IMR-90 (cell line): Measurements from ENCODE around the gene ZNF280B. TPM values are rescaled to one million over a fixed set of nuclear protein-coding genes. Genes with fewer than 3 reads are reported as not detected.

ENCODE experiments used
- ATAC-seq: fragments of 200-7000 bp; cut with Tn5 transposase; 2 replicates; pipeline ENCODE4 v1.9.1; 2020; ENCODE audit warnings: low read depth, mild to moderate bottlenecking, moderate library complexity
- BruUV-seq: library from RNA; stranded (reverse); fragments of 400-500 nt; replicated peaks from 2 replicates; lab custom pipeline; 2021; lab: Mats Ljungman, UMichigan
- CTCF ChIA-PET: fragments of 300-600 bp; formaldehyde crosslinking; extraction: SDS; loops from one replicate; lab custom pipeline; 2021; ENCODE audit warnings: antibody characterized with exemption; lab: Yijun Ruan, JAX
- POLR2A ChIA-PET: fragments of 300-600 bp; sonication (Branson Sonifier 250); formaldehyde crosslinking; loops from one replicate; lab custom pipeline; 2022; ENCODE audit warnings: antibody characterized with exemption; ENCODE audit not compliant: unreplicated experiment; lab: Charles Lee
- DNase-seq: peaks from one replicate; pipeline ENCODE4 v3.0.0; 2013
- H2AFZ ChIP-seq: replicated peaks from 2 replicates; pipeline ENCODE3; 2013; ENCODE audit warnings: low read length, mild to moderate bottlenecking; ENCODE audit not compliant: poor library complexity
- H2AK5ac ChIP-seq: 2 replicates; pipeline ENCODE4 v1.6.1; 2013; ENCODE audit warnings: low read depth, low read length, inconsistent platforms
- H2AK9ac ChIP-seq: replicated peaks from 2 replicates; pipeline ENCODE3; 2013; ENCODE audit warnings: mild to moderate bottlenecking, low read depth, low read length, moderate library complexity; ENCODE audit not compliant: poor library complexity
- H2BK120ac ChIP-seq: 2 replicates; pipeline ENCODE4 v1.6.1; 2013; ENCODE audit warnings: low read depth, low read length, inconsistent platforms
- H2BK15ac ChIP-seq: 3 replicates; pipeline ENCODE4 v1.6.1; 2013; ENCODE audit warnings: low read depth, low read length, inconsistent platforms
- H2BK20ac ChIP-seq: 2 replicates; pipeline ENCODE4 v1.6.1; 2013; ENCODE audit warnings: low read depth, mild to moderate bottlenecking, inconsistent platforms, low read length, moderate library complexity
- H2BK5ac ChIP-seq: 2 replicates; pipeline ENCODE4 v1.6.1; 2013; ENCODE audit warnings: mild to moderate bottlenecking, low read depth, low read length, inconsistent platforms; ENCODE audit not compliant: poor library complexity, severe bottlenecking
- H3K14ac ChIP-seq: replicated peaks from 2 replicates; pipeline ENCODE4 v1.6.1; 2013; ENCODE audit warnings: low read depth, low read length, inconsistent platforms
- H3K18ac ChIP-seq: 2 replicates; pipeline ENCODE4 v1.6.1; 2013; ENCODE audit warnings: low read depth, low read length, control low read depth
- H3K23ac ChIP-seq: 2 replicates; pipeline ENCODE4 v1.6.1; 2013; ENCODE audit warnings: low read depth, low read length, inconsistent platforms
- H3K27ac ChIP-seq: 2 replicates; pipeline ENCODE4 v1.5.1; 2013; ENCODE audit warnings: mild to moderate bottlenecking, control low read depth, low read length; ENCODE audit not compliant: insufficient read depth
- H3K27me3 ChIP-seq: 2 replicates; pipeline ENCODE4 v1.6.1; 2013; ENCODE audit warnings: low read length; ENCODE audit not compliant: control insufficient read depth, insufficient read depth
- H3K36me3 ChIP-seq: 2 replicates; pipeline ENCODE4 v1.6.1; 2013; ENCODE audit warnings: low read length, mixed read lengths; ENCODE audit not compliant: control insufficient read depth, insufficient read depth
- H3K4ac ChIP-seq: 2 replicates; pipeline ENCODE4 v1.6.1; 2013; ENCODE audit warnings: low read depth, low read length, inconsistent platforms
- H3K4me1 ChIP-seq: 2 replicates; pipeline ENCODE4 v1.6.1; 2013; ENCODE audit warnings: low read length, mixed read lengths; ENCODE audit not compliant: control insufficient read depth, insufficient read depth
- H3K4me2 ChIP-seq: 2 replicates; pipeline ENCODE4 v1.6.1; 2013; ENCODE audit warnings: low read depth, mild to moderate bottlenecking, control low read depth, low read length, moderate library complexity
- H3K4me3 ChIP-seq: 2 replicates; pipeline ENCODE4 v1.5.1; 2013; ENCODE audit warnings: low read depth, mild to moderate bottlenecking, control low read depth, low read length, moderate library complexity; ENCODE audit not compliant: insufficient read depth
- H3K56ac ChIP-seq: 2 replicates; pipeline ENCODE4 v1.6.1; 2013; ENCODE audit warnings: low read length, inconsistent platforms; ENCODE audit not compliant: insufficient read depth; ENCODE audit errors: extremely low read depth
- H3K79me1 ChIP-seq, 2 experiments: 2 replicates each; pipeline ENCODE4 v1.6.1; 2013; ENCODE audit warnings: low read length in 2 of 2, inconsistent platforms in 1 of 2, low read depth in 1 of 2
- H3K9ac ChIP-seq: 2 replicates; pipeline ENCODE4 v1.6.1; 2013; ENCODE audit warnings: low read depth, low read length, control low read depth
- H3K9me1 ChIP-seq: 2 replicates; pipeline ENCODE4 v1.6.1; 2013; ENCODE audit warnings: low read length, inconsistent platforms; ENCODE audit not compliant: insufficient read depth
- H3K9me3 ChIP-seq: 2 replicates; pipeline ENCODE4 v1.6.1; 2013; ENCODE audit warnings: low read length; ENCODE audit not compliant: control insufficient read depth, insufficient read depth
- H4K20me1 ChIP-seq: 2 replicates; pipeline ENCODE4 v1.6.1; 2013; ENCODE audit warnings: low read length, inconsistent platforms; ENCODE audit not compliant: insufficient read depth
- H4K5ac ChIP-seq: 2 replicates; pipeline ENCODE4 v1.6.1; 2013; ENCODE audit warnings: mild to moderate bottlenecking, low read depth, low read length, control low read depth
- H4K8ac ChIP-seq, 2 experiments: 2 replicates each; pipeline ENCODE4 v1.6.1; 2013; ENCODE audit warnings: low read depth in 2 of 2, low read length in 2 of 2, control low read depth in 1 of 2, inconsistent platforms in 1 of 2
- H4K91ac ChIP-seq: 2 replicates; pipeline ENCODE4 v1.6.1; 2013; ENCODE audit warnings: low read depth, low read length, inconsistent platforms; ENCODE audit not compliant: insufficient read depth
- MAFK ChIP-seq: IDR thresholded peaks from 2 replicates; pipeline ENCODE4 v1.6.1; 2012; ENCODE audit warnings: low read depth, low read length, improper control_type of control experiment
- RCOR1 ChIP-seq: IDR thresholded peaks from 2 replicates; pipeline ENCODE4 v1.6.1; 2012; ENCODE audit warnings: mild to moderate bottlenecking, low read length, improper control_type of control experiment; ENCODE audit not compliant: insufficient replicate concordance
- WGBS, 2 experiments: methylation state at CpG; one replicate each; pipeline versions ENCODE4 v1.1.5 to v1.1.7; 2013; ENCODE audit warnings: missing lambda C conversion rate in 2 of 2; ENCODE audit not compliant: insufficient read length in 1 of 2; ENCODE audit errors: extremely low coverage in 2 of 2; 5-methylcytosine and 5-hydroxymethylcytosine counted together
- dilution Hi-C: fragments of 300-500 bp; cut with HindIII; formaldehyde crosslinking; loops from one replicate; pipeline ENCODE4 v1.14.3; 2018; ENCODE audit warnings: low sequenced_read_pairs; ENCODE audit not compliant: unreplicated experiment
- in situ Hi-C: fragments of 300-500 bp; cut with MboI; formaldehyde crosslinking; loops from 3 replicates; pipeline ENCODE4 v1.14.3; 2019; ENCODE audit warnings: low sequenced_read_pairs, inconsistent platforms, mixed read lengths
- intact Hi-C: fragments of 100-400 bp; cut with micrococcal nuclease; formaldehyde crosslinking; loops from 2 replicates; pipeline ENCODE4 v1.10.0; 2022
- polyA plus RNA-seq, 3 experiments: library from polyadenylated mRNA; depleted of rRNA; stranded (reverse); fragments of >200 nt; gene quantifications; 2 replicates each; pipeline ENCODE4 v1.2.3, GENCODE V29; 2012; ENCODE audit warnings: low replicate concordance in 1 of 3
- total RNA-seq: library from RNA; depleted of rRNA; stranded (reverse); fragments of >200 nt; gene quantifications from 2 replicates; pipeline ENCODE4 v1.2.3, GENCODE V29; 2012

Gene ZNF280B
- total and polyA plus RNA-seq, 2 of the 4 experiments (the other 2 are of a cell fraction) = 0.65 to 1.4 TPM

- ATAC-seq = no peak
- CTCF ChIA-PET = no interaction called here
- BruUV-seq = no TSS peak
- H2BK20ac ChIP-seq = no peak overlapping the region
- H4K20me1 ChIP-seq = no peaks in the 10 kb centered on the region
- no peak overlapping the region for H3K9ac ChIP-seq
- H3K4ac ChIP-seq = no peak overlapping the region
- no peak overlapping the region for H3K14ac ChIP-seq
- H2BK15ac ChIP-seq = no peak overlapping the region
- H3K9me1 ChIP-seq = no peaks in the 10 kb centered on the region
- no peaks in the 10 kb centered on the region for H3K9me3 ChIP-seq
- no peaks in the 10 kb centered on the region for H3K27me3 ChIP-seq
- H3K23ac ChIP-seq = no peak overlapping the region
- H4K8ac ChIP-seq = no peak overlapping the region
- no peak for DNase-seq
- H3K27ac ChIP-seq = no peak overlapping the region
- dilution Hi-C loops = no loop called here
- no peak overlapping the region for H2AK9ac ChIP-seq
- no peak overlapping the region for H2BK5ac ChIP-seq
- H2AFZ ChIP-seq = no peak overlapping the region
- H4K91ac ChIP-seq = no peak overlapping the region
- H3K56ac ChIP-seq = no peak overlapping the region
- no peak overlapping the region for H2AK5ac ChIP-seq
- WGBS, 2 experiments = no CpG with 5 or more reads among the region's 4 CpGs
- no peak overlapping the region for H3K18ac ChIP-seq
- no peak overlapping the region for H4K5ac ChIP-seq
- no peak overlapping the region for H3K4me2 ChIP-seq
- intact Hi-C loops = no loop called here
- H3K4me1 ChIP-seq = no peaks in the 10 kb centered on the region
- H3K36me3 ChIP-seq = no peaks in the 10 kb centered on the region
- in situ Hi-C loops = no loop called here
- POLR2A ChIA-PET = no interaction called here
- H3K79me1 ChIP-seq = no peaks in the 10 kb centered on the region
- H2BK120ac ChIP-seq = no peak overlapping the region
- H3K4me3 ChIP-seq = no peak overlapping the region
- TF ChIP-seq MAFK = no peak
- no peak for TF ChIP-seq RCOR1
Observed at GRCh38 chr22:22486132-22486899, 22.2 kb downstream of the ZNF280B start.
